NCI-H1694 treated with DMSO at 0.1 percent for 48 hours (cell line): Measurements from ENCODE around the gene DESI1.
"Not testable (repeated sequence)": the region's sequence is repeated elsewhere in the genome, so short reads cannot be mapped to it uniquely, and the experiment has no call there.

Experiments used
- DNase-seq: peaks from one replicate; lab custom pipeline; 2025; lab: John Stamatoyannopoulos, UW

DESI1 gene

GRCh38 chr22:41634610-41635009 lies 13.8 kb upstream of the DESI1 start:
- not testable (repeated sequence) for DNase-seq

- not testable (repeated sequence) for DNase-seq
These were observed 10.8 kb upstream of the DESI1 start for GRCh38 chr22:41631615-41632014.

- not testable (repeated sequence) for DNase-seq
These were observed 10.3 kb upstream of the DESI1 start for GRCh38 chr22:41631115-41631514.

- no peak for DNase-seq
These were observed 4.7 kb upstream of the DESI1 start for GRCh38 chr22:41625577-41625976.

- no peak for DNase-seq
These were observed 1.0 kb upstream of the DESI1 start for GRCh38 chr22:41621911-41622179.

- DNase-seq = peak; percentile 99
These were observed 462 bp upstream of the DESI1 start, which contains the start of gene XRCC6 for GRCh38 chr22:41621099-41621910. XRCC6 (plus strand) TSS chr22:41621295; CDS start chr22:41622005, 710 bp downstream.

GRCh38 chr22:41619979-41620588 lies 759 bp downstream of the DESI1 start:
- DNase-seq = no peak

- DNase-seq = no peak
These were observed 7.4 kb downstream of the DESI1 start for GRCh38 chr22:41613456-41613855.

GRCh38 chr22:41612603-41613306 lies 8.1 kb downstream of the DESI1 start:
- no peak for DNase-seq

GRCh38 chr22:41608386-41608785 lies 12.5 kb downstream of the DESI1 start:
- DNase-seq = no peak

GRCh38 chr22:41603873-41604332 lies 16.9 kb downstream of the DESI1 start:
- no peak for DNase-seq

GRCh38 chr22:41600976-41601375 lies 19.9 kb downstream of the DESI1 start:
- DNase-seq = no peak

GRCh38 chr22:41598891-41599635 lies 21.8 kb downstream of the DESI1 start:
- no peak for DNase-seq

GRCh38 chr22:41598081-41598480 lies 22.8 kb downstream of the DESI1 start:
- DNase-seq = no peak

- DNase-seq = no peak
These were observed 23.2 kb downstream of the DESI1 start for GRCh38 chr22:41597635-41597953.

GRCh38 chr22:41596776-41597634 lies 23.8 kb downstream of the DESI1 start:
- peak; percentile 50 for DNase-seq

GRCh38 chr22:41595703-41596102 lies 25.1 kb downstream of the DESI1 start:
- no peak for DNase-seq

GRCh38 chr22:41593336-41593960 lies 27.4 kb downstream of the DESI1 start:
- DNase-seq = not testable (repeated sequence)

GRCh38 chr22:41589391-41590241 lies 31.2 kb downstream of the DESI1 start, which contains the start of gene PMM1:
PMM1 (minus strand) TSS chr22:41589840; CDS start chr22:41589805, 35 bp downstream.
- peak; percentile 99 for DNase-seq

GRCh38 chr22:41587347-41587723 lies 33.5 kb downstream of the DESI1 start:
- DNase-seq = no peak
